Stimulated activated CD8-positive, alpha-beta memory T cell treated with anti-CD3 and anti-CD28 coated beads, Interleukin-4, amount 100 ng/mL, for 24 hours (primary cell): ENCODE data around the gene CCL1.

Experiments used
- DNase-seq: peaks from one replicate; pipeline ENCODE4 v3.0.0-alpha.2; 2020; ENCODE audit warnings: low read depth

CCL1 gene

GRCh38 chr17:34363183-34363661 lies at the start of gene CCL1:
CCL1 (minus strand) TSS chr17:34363233; CDS start chr17:34363161, 72 bp downstream.
- DNase-seq = no peak

DNA sequence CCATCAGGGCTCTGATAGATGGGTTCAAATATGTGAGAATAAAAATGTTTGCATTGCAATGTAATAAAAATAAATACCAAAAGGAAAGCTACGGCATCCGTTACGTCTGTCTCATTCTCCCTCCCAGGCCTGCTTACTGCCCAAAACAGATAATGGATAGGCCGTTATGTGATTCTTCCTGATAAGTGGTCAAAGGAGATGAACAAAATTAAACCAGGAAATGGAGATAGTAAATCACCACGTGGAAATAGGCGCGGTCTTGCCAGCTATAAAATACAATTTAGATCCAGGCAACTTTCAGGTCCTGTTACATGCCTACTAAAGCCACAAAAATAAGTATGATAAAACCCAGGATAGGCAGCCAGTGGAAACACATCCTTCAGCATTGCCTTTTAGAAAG lies 49.5 kb upstream of the CCL1 start:
- no peak for DNase-seq

GRCh38 chr17:34411646-34412421 lies 48.8 kb upstream of the CCL1 start:
- DNase-seq = no peak

- no peak for DNase-seq
These were observed 46.3 kb upstream of the CCL1 start for GRCh38 chr17:34409352-34409751.

GRCh38 chr17:34408439-34408838 lies 45.4 kb upstream of the CCL1 start:
- no peak for DNase-seq

- no peak for DNase-seq
These were observed 43.2 kb upstream of the CCL1 start for GRCh38 chr17:34406226-34406625.

- DNase-seq = no peak
These were observed 40.0 kb upstream of the CCL1 start for GRCh38 chr17:34403006-34403405.

DNA sequence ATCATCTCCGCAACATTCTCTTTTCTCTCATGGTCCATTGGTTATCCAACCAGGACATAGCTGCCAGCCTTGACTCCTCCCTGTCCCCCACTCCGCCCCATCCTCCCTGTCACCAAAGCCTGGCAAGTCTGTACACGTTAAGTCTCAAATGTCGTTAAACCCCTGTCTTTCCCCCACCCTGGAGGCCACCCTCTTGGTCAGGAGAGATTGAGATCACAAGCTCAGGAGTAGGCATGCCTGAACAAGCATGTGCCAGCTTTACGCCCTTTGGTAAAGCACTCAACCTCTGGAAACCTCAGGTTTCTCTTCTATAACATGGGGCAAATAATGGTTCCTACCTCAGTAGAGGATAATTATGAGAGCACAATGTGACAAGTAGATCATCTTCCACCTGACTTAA lies 38.1 kb upstream of the CCL1 start:
- no peak for DNase-seq

DNA sequence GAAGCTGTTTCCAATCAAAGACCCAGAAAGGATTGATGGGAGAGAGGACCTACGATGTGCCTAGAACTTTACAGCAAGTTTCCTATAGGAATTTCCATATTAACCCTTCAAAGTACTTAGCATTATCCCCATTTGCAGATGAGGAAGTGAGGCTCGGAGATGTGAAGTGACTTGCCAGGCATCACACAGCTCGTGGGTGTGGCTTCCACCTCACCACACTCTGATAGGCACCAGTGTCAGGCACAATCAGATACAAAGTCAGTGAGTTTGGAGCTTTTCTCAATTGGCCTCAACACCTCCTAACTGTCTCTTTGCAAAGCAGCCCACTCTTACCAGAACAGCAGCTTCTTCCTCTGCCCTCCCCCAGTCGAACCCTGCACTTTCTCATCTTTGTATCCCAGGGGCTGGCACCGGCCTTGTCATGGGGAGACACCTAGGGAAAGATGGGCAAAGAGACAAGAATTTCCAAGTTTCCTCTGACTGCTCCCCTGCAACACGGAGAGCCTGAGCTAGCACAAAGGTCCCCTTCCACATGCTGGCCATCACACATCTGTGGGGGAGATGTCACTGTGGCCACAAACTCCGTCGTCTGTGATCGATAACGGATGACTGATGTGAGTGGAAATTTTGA lies 37.4 kb upstream of the CCL1 start:
- DNase-seq = no peak

GRCh38 chr17:34399725-34400124 lies 36.7 kb upstream of the CCL1 start:
- DNase-seq = no peak

DNA sequence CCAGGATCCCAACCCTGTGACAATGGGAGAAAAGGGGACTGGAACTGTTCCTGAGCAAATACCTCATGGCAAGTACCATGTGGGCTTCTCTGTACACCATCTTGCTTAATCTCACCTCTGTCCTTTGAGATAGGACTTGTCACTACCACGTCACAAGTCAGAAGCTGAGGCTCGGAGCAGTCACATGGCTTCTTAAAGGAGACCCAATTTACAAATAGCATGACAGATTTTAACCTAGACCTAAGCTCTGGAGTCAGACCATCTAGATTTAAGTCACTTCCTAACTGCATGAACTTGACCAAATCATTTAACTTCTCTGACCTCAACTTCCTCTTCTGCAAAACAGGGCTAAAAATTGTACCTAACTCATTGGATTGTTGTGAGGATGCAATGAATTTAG lies 36.0 kb upstream of the CCL1 start:
- no peak for DNase-seq

DNA sequence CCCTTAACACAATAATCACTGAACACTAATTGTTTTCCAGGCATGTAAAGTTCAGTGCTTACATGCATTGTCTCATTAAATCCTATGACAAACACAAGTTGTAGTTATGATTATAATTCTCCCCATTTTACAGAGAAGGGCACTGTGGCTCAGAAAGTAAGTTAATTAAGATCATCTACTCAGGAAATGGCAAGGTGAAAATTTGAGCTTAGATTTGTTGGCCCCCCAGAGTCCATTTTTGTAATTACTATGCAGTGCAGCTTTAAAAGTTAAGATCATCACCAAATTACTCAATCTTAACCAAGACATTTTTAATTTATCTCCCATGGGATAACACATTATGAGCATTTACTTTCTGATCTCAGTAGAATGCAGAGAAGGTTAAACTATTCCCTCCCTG lies 34.2 kb upstream of the CCL1 start:
- no peak for DNase-seq

GRCh38 chr17:34393401-34393800 lies 30.4 kb upstream of the CCL1 start:
- no peak for DNase-seq

GRCh38 chr17:34391241-34391640 lies 28.2 kb upstream of the CCL1 start:
- no peak for DNase-seq

DNA sequence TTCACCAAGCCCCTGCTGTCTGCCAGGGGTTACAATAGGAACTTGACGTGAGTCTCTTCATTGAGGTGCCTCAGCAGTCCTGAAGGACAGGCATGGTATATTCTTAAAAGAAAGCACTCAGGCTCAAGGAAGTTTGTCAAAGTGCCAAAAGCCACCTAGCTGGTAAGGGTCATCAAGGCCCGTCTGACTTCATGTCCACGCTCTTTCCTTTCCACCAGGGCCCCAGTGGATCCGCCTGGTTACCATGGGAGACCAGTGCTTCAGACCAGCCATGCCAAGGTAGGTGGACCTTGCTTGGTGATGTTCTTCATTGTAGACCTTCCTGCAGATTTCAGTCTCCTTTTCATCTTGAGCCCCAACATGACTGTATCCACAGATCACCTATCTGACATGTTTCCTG lies 27.6 kb upstream of the CCL1 start:
- DNase-seq = no peak

- DNase-seq = no peak
These were observed 26.2 kb upstream of the CCL1 start for GRCh38 chr17:34389126-34389750.

DNA sequence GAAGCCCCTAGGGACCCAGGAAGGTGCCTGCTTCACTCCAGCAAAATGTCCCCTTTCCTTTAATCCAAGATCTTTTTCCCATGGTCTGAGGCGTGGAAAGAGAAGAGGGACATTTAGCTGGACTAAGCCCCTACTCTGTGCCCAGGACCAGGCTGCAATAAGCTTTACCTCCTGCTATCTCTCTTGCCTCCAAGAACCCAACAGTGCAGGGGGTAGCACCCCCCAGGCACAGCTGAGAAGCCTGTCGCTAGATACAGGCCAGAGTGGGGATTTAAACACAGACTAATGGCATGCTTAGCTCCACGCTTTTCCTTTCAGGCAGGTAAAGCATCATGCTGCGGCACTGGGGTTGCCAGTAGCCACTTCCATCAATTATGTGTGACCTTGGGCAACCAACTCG lies 24.5 kb upstream of the CCL1 start:
- no peak for DNase-seq

DNA sequence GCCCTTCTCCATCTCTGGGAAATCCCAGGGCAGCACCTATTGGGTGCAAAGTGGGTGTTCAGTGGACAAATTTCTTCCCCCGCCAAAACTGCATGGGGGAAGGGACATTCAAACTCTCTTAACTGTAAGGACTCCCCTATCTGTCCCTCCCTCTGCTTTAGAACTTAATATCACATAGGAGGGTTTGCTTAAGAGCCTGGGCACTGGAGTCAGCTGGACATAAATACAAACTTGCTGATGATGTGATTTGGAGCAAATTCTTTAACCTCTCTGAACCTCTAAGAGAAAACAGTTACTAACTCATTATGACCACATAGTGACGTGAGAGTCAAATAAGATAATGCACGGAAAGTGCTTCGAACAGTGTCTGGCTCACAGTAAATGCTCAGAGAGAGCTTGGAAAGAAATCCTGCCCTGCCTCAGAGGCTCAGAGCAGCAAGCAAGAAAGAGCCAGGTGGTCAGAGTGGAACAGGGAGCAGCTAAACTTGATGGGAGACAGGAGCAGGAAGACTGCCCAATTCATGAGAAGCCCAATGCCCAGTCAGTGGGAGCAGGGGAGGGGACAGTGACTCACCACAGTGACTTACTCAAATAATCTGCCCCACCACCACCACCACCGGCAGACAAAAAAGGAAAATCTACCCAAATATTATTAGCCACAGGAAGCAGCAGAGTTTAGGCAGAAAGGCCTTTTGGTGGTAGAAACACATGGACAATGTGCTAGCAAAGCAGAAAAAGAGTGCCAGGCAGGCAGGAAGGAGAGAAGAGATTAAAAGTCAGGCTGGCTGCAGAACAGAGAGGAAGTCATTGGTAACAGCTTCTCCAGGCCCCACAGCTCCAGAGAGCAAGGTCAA lies 23.9 kb upstream of the CCL1 start:
- DNase-seq = no peak

DNA sequence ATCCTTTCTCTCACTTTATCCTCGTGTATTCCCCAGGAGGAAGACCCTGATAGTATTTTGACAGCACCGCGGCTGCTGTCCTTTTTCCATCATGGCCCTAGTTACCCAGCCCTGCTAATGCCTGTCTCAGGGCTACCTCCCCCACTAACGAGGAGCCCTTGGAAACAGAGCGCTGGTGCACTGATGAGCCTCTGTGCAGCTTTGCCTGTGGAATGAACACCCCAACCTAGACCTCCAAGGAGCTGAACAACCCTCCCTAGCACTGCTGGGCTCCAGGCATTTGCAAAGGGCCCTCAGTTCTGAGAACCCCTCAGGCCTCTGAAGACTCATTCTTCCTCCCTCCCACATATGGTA lies 23.3 kb upstream of the CCL1 start:
- no peak for DNase-seq

DNA sequence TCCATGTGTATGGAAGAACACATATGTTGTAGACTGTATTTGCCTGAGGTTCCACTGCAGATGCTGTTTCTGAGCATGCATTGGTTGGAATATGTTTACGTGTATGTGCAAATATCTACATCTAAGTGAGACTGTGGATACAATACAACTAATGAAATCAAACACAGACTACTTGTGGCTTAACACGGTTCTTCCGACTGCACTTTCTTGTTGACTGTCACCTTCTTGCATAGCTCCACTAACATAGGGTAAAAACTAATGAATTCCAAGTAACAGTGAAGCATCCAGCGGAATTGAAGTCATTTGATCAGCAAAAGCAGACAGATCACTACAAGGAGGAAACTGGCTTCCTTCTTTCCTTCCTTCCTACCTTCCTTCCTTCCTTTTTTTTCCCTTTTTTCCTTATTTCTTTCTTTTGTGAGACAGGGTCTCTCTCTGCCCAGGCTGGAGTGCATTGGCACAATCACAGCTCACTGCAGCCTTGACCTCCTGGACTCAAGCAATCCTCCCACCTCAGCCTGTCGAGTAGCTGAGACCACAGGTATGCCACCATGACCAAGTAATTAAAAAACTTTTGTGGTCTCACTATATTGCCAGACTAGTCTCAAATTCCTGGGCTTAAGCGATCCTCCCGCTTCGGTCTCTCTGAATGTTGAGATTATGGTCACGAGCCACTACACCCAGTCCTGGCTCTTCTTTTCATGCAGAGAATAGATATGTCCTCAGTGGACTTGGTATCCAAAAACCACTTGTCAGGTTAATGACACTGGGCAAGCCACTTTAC lies 22.0 kb upstream of the CCL1 start:
- DNase-seq = no peak

GRCh38 chr17:34384271-34384670 lies 21.2 kb upstream of the CCL1 start:
- DNase-seq = no peak

- no peak for DNase-seq
These were observed 20.2 kb upstream of the CCL1 start for GRCh38 chr17:34383216-34383615.
